KMS-11 (cell line): ENCODE results near the gene FADS2.

Source experiments
- H2AFZ ChIP-seq: fragments of 200-600 bp; sonication (generic); 2 replicates; pipeline ENCODE4 v1.6.1; 2016; ENCODE audit warnings: antibody characterized with exemption, mixed run types, low read depth
- H3K27ac ChIP-seq: fragments of 200-600 bp; sonication (generic); 2 replicates; pipeline ENCODE4 v1.6.1; 2016; ENCODE audit warnings: mild to moderate bottlenecking, mixed run types
- H3K27me3 ChIP-seq: fragments of 200-600 bp; sonication (generic); 2 replicates; pipeline ENCODE4 v1.6.1; 2017; ENCODE audit warnings: mild to moderate bottlenecking, low read depth, mixed run types, moderate library complexity; ENCODE audit not compliant: insufficient read depth
- H3K36me3 ChIP-seq: fragments of 200-600 bp; sonication (generic); 2 replicates; pipeline ENCODE4 v1.6.1; 2017; ENCODE audit warnings: mild to moderate bottlenecking, mixed run types; ENCODE audit not compliant: insufficient read depth
- H3K4me1 ChIP-seq: fragments of 200-600 bp; sonication (generic); 2 replicates; pipeline ENCODE4 v1.6.1; 2016; ENCODE audit warnings: mild to moderate bottlenecking, low read depth, mixed run types; ENCODE audit not compliant: poor library complexity, severe bottlenecking
- H3K4me2 ChIP-seq: fragments of 200-600 bp; sonication (generic); 2 replicates; pipeline ENCODE4 v1.7.0; 2016; ENCODE audit warnings: mild to moderate bottlenecking, mixed run types
- H3K4me3 ChIP-seq: fragments of 200-600 bp; sonication (generic); IDR thresholded peaks from 2 replicates; pipeline ENCODE4 v1.6.1; 2017; ENCODE audit warnings: low read depth, low read length, mixed read lengths; ENCODE audit not compliant: insufficient read depth
- H3K79me2 ChIP-seq: fragments of 200-600 bp; sonication (generic); 2 replicates; pipeline ENCODE4 v1.6.1; 2016; ENCODE audit warnings: low read depth, mixed run types; ENCODE audit not compliant: insufficient read depth
- H3K9ac ChIP-seq: fragments of 200-600 bp; sonication (generic); 2 replicates; pipeline ENCODE4 v1.6.1; 2016; ENCODE audit warnings: mild to moderate bottlenecking, mixed run types
- H4K20me1 ChIP-seq: fragments of 200-600 bp; sonication (generic); 2 replicates; pipeline ENCODE4 v1.6.1; 2016; ENCODE audit warnings: mild to moderate bottlenecking, mixed run types; ENCODE audit not compliant: insufficient read depth
- TF ChIP-seq, protein P1 (sequence below): fragments of 200-600 bp; sonication (generic); conservative IDR thresholded peaks from 2 replicates; pipeline ENCODE4 v1.6.1; 2017; ENCODE audit warnings: low read depth, mild to moderate bottlenecking, antibody characterized with exemption, low read length, moderate library complexity, mixed read lengths

The FADS2 gene

GRCh38 chr11:61890529-61891330 lies 62.6 kb downstream of the FADS2 start:
- peak overlapping the region; percentile 71 for H2AFZ ChIP-seq
- H3K4me1 ChIP-seq = peaks cover 27% of the 10 kb centered on the region
- H4K20me1 ChIP-seq = no peaks in the 10 kb centered on the region
- no peaks in the 10 kb centered on the region for H3K36me3 ChIP-seq
- H3K27ac ChIP-seq = no peak overlapping the region
- H3K9ac ChIP-seq = peak overlapping the region; percentile 41; the same call in 1 of the 2 replicates
- no peak overlapping the region for H3K4me3 ChIP-seq
- H3K27me3 ChIP-seq = no peaks in the 10 kb centered on the region
- H3K4me2 ChIP-seq = peak overlapping the region; percentile 94
- TF ChIP-seq, protein P1, sequence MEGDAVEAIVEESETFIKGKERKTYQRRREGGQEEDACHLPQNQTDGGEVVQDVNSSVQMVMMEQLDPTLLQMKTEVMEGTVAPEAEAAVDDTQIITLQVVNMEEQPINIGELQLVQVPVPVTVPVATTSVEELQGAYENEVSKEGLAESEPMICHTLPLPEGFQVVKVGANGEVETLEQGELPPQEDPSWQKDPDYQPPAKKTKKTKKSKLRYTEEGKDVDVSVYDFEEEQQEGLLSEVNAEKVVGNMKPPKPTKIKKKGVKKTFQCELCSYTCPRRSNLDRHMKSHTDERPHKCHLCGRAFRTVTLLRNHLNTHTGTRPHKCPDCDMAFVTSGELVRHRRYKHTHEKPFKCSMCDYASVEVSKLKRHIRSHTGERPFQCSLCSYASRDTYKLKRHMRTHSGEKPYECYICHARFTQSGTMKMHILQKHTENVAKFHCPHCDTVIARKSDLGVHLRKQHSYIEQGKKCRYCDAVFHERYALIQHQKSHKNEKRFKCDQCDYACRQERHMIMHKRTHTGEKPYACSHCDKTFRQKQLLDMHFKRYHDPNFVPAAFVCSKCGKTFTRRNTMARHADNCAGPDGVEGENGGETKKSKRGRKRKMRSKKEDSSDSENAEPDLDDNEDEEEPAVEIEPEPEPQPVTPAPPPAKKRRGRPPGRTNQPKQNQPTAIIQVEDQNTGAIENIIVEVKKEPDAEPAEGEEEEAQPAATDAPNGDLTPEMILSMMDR = no peak
- H3K79me2 ChIP-seq = no peaks in the 10 kb centered on the region

DNA sequence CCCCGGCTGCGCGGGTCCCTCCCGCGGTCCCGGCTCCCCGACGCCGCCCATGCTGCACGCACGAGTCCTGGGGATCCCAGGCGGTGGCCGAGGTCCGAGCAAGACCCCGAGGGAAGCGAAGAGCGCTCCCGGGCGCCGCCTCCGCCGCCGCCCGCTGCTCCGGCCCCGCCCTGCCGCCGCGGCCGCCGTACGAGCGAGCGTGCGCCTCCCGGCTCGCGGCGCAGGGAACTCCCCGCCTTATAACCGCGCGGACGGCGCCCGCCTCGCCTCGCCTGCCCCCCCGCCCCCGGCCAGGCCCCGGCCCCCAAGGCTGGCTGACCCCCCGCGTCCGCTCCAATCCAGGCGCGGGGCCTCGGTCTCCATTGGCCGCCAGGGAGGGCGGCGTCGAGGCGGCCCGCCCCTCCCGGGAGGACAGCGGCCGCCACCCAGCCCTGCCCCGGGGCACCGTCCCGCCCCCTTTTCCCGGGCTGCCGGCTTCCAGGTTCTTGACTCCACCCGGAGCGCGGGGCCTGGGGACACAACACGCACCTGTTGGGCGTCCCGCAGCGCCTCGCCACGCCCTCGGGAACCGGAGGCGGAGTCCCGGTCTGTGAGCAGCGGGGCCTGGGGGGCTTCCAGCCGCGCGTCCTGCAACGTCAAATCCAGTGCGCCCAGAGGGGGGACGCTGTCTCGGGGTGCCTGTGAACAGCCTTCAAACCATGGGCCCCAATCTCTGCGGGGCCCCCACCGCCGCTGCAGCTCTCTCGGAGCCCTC lies 63.4 kb downstream of the FADS2 start, which contains the start of gene FADS3:
Gene FADS3 (minus strand): TSS at position 215 of the 754 bp plus-strand sequence. CDS start 164 bp downstream, at position 51.
- Histone ChIP-seq H3K9ac (peak within 1 kb of the TSS; percentile 41; the same call in 1 of the 2 replicates), H3K36me3 (no peaks in the 10 kb centered on the region), H2AFZ (peak within 1 kb of the TSS; percentile 71), H3K4me3 (no peak within 1 kb of the TSS), H3K4me2 (peak within 1 kb of the TSS; percentile 94), H3K4me1 (peaks cover 27% of the 10 kb centered on the region), H3K27ac (no peak within 1 kb of the TSS), H4K20me1 (no peaks in the 10 kb centered on the region), H3K27me3 (no peaks in the 10 kb centered on the region), H3K79me2 (no peaks in the 10 kb centered on the region)
- TF ChIP-seq, protein P1 = no peak

GRCh38 chr11:61892085-61892370 lies 63.9 kb downstream of the FADS2 start:
- no peaks in the 10 kb centered on the region for H3K27me3 ChIP-seq
- no peak overlapping the region for H3K27ac ChIP-seq
- H4K20me1 ChIP-seq = no peaks in the 10 kb centered on the region
- H3K4me2 ChIP-seq = peak overlapping the region; percentile 25; the same call in 1 of the 2 replicates
- peaks cover 27% of the 10 kb centered on the region for H3K4me1 ChIP-seq
- TF ChIP-seq, protein P1 = no peak
- H3K36me3 ChIP-seq = no peaks in the 10 kb centered on the region
- H3K9ac ChIP-seq = no peak overlapping the region
- no peaks in the 10 kb centered on the region for H3K79me2 ChIP-seq
- no peak overlapping the region for H3K4me3 ChIP-seq
- peak overlapping the region; percentile 71; the same call in 1 of the 2 replicates for H2AFZ ChIP-seq

DNA sequence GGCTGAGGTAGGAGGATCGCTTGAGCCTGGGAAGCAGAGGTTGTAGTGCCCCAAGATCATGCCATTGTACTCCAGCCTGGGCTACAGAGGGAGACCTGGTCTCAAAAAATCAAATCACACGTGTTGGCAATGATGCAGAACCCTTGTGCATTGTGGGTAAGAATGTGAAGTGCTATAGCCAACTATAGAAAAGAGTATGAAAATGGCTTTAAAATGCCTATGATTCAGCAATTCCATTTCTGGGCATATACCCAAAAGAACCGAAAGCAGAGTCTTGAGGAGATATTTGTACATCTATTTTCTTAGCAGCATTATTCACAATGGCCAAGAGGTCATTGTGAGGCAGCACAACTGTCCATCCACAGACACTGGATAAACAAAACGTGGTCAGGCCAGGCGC lies 65.9 kb downstream of the FADS2 start:
- H3K27me3 ChIP-seq = no peaks in the 10 kb centered on the region
- TF ChIP-seq, protein P1 = no peak
- no peak overlapping the region for H3K4me3 ChIP-seq
- peaks cover 28% of the 10 kb centered on the region for H3K4me1 ChIP-seq
- no peak overlapping the region for H2AFZ ChIP-seq
- H3K27ac ChIP-seq = no peak overlapping the region; the same call in 1 of the 2 replicates
- no peak overlapping the region for H3K9ac ChIP-seq
- H4K20me1 ChIP-seq = no peaks in the 10 kb centered on the region
- no peak overlapping the region; the same call in 1 of the 2 replicates for H3K4me2 ChIP-seq
- H3K79me2 ChIP-seq = no peaks in the 10 kb centered on the region
- H3K36me3 ChIP-seq = no peaks in the 10 kb centered on the region
